IPS-18a (cell line): Measurements from ENCODE around the gene PDE8B.

Experiments
- H3K27ac ChIP-seq: one replicate; pipeline ENCODE4 v1.5.1; 2013; ENCODE audit warnings: low read length
- H3K27me3 ChIP-seq: one replicate; pipeline ENCODE4 v1.6.1; 2013; ENCODE audit warnings: mild to moderate bottlenecking, low read length; ENCODE audit not compliant: control insufficient read depth, insufficient read depth
- H3K36me3 ChIP-seq: one replicate; pipeline ENCODE4 v1.6.1; 2013; ENCODE audit warnings: low read depth, low read length; ENCODE audit not compliant: control insufficient read depth
- H3K4me1 ChIP-seq: one replicate; pipeline ENCODE4 v1.6.1; 2013; ENCODE audit warnings: low read depth, low read length; ENCODE audit not compliant: control insufficient read depth
- H3K4me3 ChIP-seq: one replicate; pipeline ENCODE4 v1.5.1; 2013; ENCODE audit warnings: low read length
- H3K9ac ChIP-seq: one replicate; pipeline ENCODE4 v1.6.1; 2013; ENCODE audit warnings: mild to moderate bottlenecking, low read length, moderate library complexity
- H3K9me3 ChIP-seq: one replicate; pipeline ENCODE4 v1.6.1; 2013; ENCODE audit warnings: low read depth, low read length; ENCODE audit not compliant: control insufficient read depth

Gene PDE8B

DNA sequence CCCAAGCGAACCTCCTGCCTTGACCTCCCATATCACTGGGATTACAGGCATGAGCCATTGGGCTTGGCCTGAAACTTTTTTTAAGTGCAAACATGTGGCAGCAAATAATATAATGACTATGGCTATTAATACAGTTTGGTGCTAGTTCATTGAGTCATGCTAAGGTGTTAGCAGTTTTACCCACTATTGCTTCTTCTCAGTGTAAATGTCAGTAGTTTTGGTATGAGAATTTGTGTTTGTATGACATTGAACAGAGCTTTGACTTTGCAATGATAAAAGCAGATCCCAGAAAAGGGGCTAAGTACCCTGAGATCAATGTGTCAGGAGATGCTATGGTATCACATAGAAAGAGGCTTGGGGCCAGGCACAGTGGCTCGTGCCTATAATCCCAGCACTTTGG lies 214.4 kb downstream of the PDE8B start:
- H3K4me1 ChIP-seq, result no peaks in the 10 kb centered on the region
- no peak overlapping the region for H3K4me3 ChIP-seq
- peaks cover 3% of the 10 kb centered on the region for H3K36me3 ChIP-seq
- H3K9ac ChIP-seq, result no peak overlapping the region
- no peaks in the 10 kb centered on the region for H3K27me3 ChIP-seq
- no peak overlapping the region for H3K27ac ChIP-seq
- H3K9me3 ChIP-seq, result no peaks in the 10 kb centered on the region

DNA sequence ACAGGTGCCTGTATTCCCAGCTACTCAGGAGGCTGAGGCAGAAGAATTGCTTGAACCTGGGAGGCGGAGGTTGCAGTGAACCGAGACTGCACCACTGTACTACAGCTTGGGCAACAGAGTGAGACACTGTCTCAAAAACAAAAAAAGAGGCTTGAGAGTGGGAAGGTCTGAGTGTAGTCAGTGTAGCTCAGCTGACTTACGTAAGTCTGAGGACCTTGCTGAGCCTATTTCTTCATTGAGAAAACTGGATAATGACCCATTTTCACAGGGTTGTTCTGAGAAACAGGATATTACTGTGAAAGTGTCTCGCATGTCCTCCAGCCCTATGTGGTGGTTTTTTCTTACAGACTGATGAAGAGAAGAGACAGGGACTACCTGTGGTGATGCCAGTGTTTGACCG lies 214.9 kb downstream of the PDE8B start:
- Histone ChIP-seq H3K27ac (no peak overlapping the region), H3K9ac (no peak overlapping the region), H3K4me3 (no peak overlapping the region), H3K27me3 (no peaks in the 10 kb centered on the region), H3K36me3 (peaks cover 3% of the 10 kb centered on the region), H3K9me3 (no peaks in the 10 kb centered on the region), H3K4me1 (no peaks in the 10 kb centered on the region)

DNA sequence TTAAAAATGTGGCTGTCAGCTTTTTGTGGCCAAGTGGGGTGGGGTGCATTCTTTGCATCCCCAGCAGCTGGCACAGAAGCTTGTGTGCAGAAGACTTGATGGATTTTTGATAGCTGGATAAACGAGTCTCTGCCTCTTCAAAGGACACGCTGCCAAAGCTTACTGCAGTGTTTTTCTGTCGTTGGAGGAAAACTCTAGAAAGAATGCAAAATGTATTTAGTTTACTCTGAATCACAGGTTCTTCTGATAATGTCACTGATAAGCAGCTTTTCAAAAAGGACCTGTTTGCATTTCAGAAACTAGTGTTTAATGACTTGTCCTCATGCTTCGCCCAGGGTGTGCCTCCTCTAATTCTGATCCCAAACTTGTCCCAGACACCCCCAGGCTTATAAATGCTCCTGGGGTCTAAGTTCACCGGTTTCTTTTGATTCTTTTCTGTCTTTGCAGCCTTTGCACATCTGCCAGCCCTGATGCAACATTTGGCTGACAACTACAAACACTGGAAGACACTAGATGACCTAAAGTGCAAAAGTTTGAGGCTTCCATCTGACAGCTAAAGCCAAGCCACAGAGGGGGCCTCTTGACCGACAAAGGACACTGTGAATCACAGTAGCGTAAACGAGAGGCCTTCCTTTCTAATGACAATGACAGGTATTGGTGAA lies 215.6 kb downstream of the PDE8B start:
- no peak overlapping the region for H3K27ac ChIP-seq
- no peaks in the 10 kb centered on the region for H3K9me3 ChIP-seq
- no peak overlapping the region for H3K4me3 ChIP-seq
- H3K4me1 ChIP-seq, result no peaks in the 10 kb centered on the region
- H3K36me3 ChIP-seq, result peaks cover 3% of the 10 kb centered on the region
- H3K27me3 ChIP-seq, result no peaks in the 10 kb centered on the region
- no peak overlapping the region for H3K9ac ChIP-seq

DNA sequence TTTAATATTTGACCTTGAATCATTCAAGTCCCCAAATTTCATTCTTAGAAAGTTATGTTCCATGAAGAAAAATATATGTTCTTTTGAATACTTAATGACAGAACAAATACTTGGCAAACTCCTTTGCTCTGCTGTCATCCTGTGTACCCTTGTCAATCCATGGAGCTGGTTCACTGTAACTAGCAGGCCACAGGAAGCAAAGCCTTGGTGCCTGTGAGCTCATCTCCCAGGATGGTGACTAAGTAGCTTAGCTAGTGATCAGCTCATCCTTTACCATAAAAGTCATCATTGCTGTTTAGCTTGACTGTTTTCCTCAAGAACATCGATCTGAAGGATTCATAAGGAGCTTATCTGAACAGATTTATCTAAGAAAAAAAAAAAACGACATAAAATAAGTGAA lies 216.2 kb downstream of the PDE8B start:
- Histone ChIP-seq H3K9ac (no peak overlapping the region), H3K4me1 (no peaks in the 10 kb centered on the region), H3K27ac (no peak overlapping the region), H3K27me3 (no peaks in the 10 kb centered on the region), H3K9me3 (no peaks in the 10 kb centered on the region), H3K36me3 (peaks cover 3% of the 10 kb centered on the region), H3K4me3 (no peak overlapping the region)

DNA sequence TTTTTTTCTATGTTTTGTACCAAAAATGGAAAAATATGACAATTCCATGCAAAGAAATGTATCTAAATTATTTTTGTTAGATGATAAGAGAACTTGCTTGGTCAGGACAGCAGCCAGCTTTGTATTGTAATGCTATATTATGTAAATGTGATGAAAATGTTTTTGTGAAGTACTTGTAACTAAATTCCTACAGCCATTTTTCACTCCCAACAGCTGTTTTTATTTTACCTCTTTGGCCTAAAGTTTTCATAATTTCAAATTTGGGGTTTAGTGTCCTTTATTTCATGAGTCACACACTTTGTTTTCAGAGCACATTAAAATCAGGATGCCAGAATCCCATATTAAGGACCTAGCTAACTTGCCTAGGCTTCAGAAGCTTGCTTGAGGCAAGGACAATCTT lies 217.5 kb downstream of the PDE8B start:
- Histone ChIP-seq H3K4me1 (no peaks in the 10 kb centered on the region), H3K36me3 (peaks cover 8% of the 10 kb centered on the region), H3K9ac (no peak overlapping the region), H3K27me3 (no peaks in the 10 kb centered on the region), H3K27ac (no peak overlapping the region), H3K9me3 (no peaks in the 10 kb centered on the region), H3K4me3 (no peak overlapping the region)

DNA sequence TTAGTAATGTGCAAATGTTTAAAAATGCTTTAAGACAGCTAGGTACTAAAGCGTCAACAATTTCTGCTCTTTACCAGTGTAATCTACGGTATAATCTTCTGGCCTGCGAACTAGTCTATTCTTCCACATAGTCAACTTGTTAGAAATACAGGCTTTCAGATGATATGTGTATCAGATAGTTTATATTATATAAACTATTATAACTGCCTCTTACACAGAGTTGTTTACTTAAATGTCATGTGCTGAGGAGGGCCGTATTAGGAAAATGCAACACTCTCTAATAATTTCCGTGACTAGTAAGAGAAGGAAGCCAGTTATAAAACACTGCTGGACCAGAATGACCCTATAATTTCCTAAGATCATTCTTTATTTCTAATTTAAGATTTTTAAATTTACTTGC lies 218.0 kb downstream of the PDE8B start:
- peaks cover 8% of the 10 kb centered on the region for H3K36me3 ChIP-seq
- H3K9me3 ChIP-seq, result no peaks in the 10 kb centered on the region
- H3K4me3 ChIP-seq, result no peak overlapping the region
- no peak overlapping the region for H3K27ac ChIP-seq
- no peaks in the 10 kb centered on the region for H3K4me1 ChIP-seq
- no peak overlapping the region for H3K9ac ChIP-seq
- no peaks in the 10 kb centered on the region for H3K27me3 ChIP-seq

DNA sequence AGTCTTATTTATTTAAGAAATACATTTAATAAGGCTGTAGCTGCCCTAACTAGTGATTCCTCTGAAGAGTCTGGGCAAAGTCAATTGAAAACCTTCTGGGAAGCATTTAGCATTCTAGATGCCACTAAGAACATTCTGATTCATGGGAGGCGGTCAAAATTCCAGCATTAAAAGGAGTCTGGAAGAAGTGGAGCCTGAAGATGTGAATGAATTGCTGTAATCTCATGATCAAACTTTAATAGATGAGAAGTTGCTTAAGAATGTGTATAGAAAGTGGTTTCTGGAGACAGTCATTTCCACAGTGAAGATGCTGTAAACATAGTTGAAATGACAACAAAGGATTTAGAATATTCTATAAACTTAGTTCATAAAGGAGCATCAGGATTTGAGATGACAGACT lies 220.2 kb downstream of the PDE8B start:
- no peak overlapping the region for H3K4me3 ChIP-seq
- no peaks in the 10 kb centered on the region for H3K9me3 ChIP-seq
- H3K27ac ChIP-seq, result no peak overlapping the region
- no peak overlapping the region for H3K9ac ChIP-seq
- H3K36me3 ChIP-seq, result peaks cover 9% of the 10 kb centered on the region
- H3K4me1 ChIP-seq, result no peaks in the 10 kb centered on the region
- no peaks in the 10 kb centered on the region for H3K27me3 ChIP-seq

DNA sequence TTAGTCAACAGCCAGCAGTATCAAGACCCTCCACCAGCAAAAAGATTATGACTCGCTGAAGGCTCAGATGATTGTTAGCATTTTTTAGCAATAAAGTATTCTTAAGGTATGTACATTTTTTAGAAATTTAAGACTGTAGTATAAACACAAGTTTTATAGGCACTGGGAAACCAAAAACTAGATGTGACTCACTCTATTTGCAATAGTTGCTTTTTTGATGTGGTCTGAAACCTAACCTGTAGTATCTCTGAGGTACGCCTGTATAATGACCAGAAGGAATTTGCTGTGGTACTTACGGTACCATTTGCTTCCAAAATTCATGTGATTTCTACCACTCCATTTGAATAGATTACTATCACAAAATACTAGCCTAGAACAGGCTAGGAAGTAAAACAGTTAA lies 220.8 kb downstream of the PDE8B start:
- Histone ChIP-seq H3K4me1 (no peaks in the 10 kb centered on the region), H3K9me3 (no peaks in the 10 kb centered on the region), H3K27me3 (no peaks in the 10 kb centered on the region), H3K27ac (no peak overlapping the region), H3K4me3 (no peak overlapping the region), H3K9ac (no peak overlapping the region), H3K36me3 (peaks cover 14% of the 10 kb centered on the region)

DNA sequence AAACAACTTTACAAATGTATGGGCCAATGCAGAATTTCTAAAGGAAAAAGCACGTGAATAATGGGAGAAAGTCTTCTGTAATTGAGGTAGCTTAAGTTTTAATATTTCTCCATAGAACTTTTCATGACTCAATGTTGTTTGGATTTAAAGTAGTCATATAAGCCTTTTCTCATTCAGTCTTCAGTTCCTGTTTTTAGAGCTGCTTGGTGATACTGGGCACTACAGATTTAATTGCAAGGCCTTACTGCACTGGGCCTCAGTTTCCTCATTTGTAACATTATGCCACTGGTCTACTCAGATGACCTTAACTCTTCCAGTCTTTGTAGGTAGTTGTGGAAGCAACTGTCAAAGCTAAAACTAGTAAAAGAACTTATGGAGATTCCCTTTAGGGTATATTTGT lies 221.2 kb downstream of the PDE8B start:
- no peaks in the 10 kb centered on the region for H3K4me1 ChIP-seq
- H3K9ac ChIP-seq, result no peak overlapping the region
- H3K36me3 ChIP-seq, result peaks cover 14% of the 10 kb centered on the region
- no peaks in the 10 kb centered on the region for H3K27me3 ChIP-seq
- no peak overlapping the region for H3K4me3 ChIP-seq
- H3K9me3 ChIP-seq, result no peaks in the 10 kb centered on the region
- no peak overlapping the region for H3K27ac ChIP-seq

DNA sequence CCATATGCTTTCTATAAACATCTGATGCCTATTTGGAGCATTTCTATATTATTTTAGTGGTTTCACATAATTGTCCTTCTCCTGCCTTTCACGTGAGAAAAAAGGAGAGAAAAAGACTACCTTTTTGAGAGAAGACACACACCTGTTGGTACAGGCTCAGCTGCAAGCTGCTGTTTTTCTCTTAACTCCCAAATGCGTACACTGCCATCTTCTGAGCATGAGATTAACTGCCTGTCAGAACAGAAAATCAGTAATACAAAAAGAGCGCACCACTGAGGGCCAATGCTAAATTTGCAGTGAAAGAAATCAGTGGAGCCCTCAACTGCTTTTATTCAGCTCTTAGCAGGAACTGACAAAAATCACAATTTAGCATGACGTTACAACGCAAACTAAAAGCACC lies 226.7 kb downstream of the PDE8B start:
- Histone ChIP-seq H3K27me3 (no peaks in the 10 kb centered on the region), H3K36me3 (peaks cover 9% of the 10 kb centered on the region), H3K9ac (no peak overlapping the region), H3K4me1 (no peaks in the 10 kb centered on the region), H3K4me3 (no peak overlapping the region), H3K27ac (no peak overlapping the region), H3K9me3 (no peaks in the 10 kb centered on the region)

DNA sequence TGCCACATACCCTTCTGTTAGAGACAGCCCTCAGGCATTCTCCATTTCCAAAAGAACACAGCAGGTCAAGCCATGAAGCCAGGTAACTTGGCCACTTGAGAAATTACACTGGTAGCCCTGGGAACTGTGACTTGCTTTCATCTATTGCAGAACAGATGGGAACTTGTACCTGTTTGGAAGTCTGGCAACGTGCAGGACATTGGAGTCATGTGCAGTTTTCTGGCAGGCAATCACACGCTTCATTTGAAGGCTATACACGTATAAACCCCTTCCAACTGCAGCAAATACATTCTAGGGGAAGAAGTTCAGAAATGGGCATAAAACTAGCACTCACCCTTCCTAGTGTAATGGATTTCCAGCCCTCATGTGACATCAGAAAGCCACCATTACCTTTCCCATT lies 227.6 kb downstream of the PDE8B start:
- peaks cover 6% of the 10 kb centered on the region for H3K36me3 ChIP-seq
- H3K27me3 ChIP-seq, result no peaks in the 10 kb centered on the region
- H3K9me3 ChIP-seq, result no peaks in the 10 kb centered on the region

DNA sequence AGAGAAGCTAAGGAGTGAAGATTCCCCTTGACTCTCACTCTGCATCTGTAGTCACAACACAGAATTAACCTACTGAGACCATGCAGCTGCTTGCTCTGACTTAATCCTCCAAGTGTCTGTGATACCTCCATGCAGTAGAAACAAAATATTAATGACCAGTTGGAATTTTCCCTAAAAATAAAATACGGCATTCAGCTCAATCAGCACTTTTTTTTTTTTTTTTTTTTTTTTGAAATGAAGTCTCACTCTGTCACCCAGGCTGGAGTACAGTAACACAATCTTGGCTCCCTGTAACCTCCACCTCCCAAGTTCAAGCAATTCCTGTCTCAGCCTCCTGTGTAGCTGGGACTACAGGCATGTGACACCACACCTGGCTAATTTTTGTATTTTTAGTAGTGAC lies 233.2 kb downstream of the PDE8B start:
- Histone ChIP-seq H3K27me3 (no peaks in the 10 kb centered on the region), H3K9ac (no peak overlapping the region), H3K4me1 (no peaks in the 10 kb centered on the region), H3K27ac (no peak overlapping the region), H3K9me3 (no peaks in the 10 kb centered on the region), H3K36me3 (peaks cover under 1% of the 10 kb centered on the region), H3K4me3 (no peak overlapping the region)

More for the DNA sequence above, 227.6 kb downstream of the PDE8B start:
- no peaks in the 10 kb centered on the region for H3K4me1 ChIP-seq
- no peak overlapping the region for H3K4me3 ChIP-seq
- H3K27ac ChIP-seq, result no peak overlapping the region
- H3K9ac ChIP-seq, result no peak overlapping the region
